ENCODE measurements around the gene CZIB. TPM values are rescaled to one million over a fixed set of nuclear protein-coding genes. Genes with fewer than 3 reads are reported as not detected.
"Not testable (repeated sequence)": the region's sequence is repeated elsewhere in the genome, so short reads cannot be mapped to it uniquely, and the experiment has no call there.

Gene CZIB
- total RNA-seq, 1 donor from 2014 or later = 48.9 TPM

GRCh38 chr1:53206735-53207379, 13.6 kb downstream of the CZIB start:
- H3K4me1 Mint-ChIP-seq = no peaks in the 10 kb centered on the region
- POLR2A ChIA-PET = no interaction called here
- H3K9me3 Mint-ChIP-seq = peaks cover 19% of the 10 kb centered on the region
- no peak for DNase-seq
- TF ChIP-seq, protein P1, sequence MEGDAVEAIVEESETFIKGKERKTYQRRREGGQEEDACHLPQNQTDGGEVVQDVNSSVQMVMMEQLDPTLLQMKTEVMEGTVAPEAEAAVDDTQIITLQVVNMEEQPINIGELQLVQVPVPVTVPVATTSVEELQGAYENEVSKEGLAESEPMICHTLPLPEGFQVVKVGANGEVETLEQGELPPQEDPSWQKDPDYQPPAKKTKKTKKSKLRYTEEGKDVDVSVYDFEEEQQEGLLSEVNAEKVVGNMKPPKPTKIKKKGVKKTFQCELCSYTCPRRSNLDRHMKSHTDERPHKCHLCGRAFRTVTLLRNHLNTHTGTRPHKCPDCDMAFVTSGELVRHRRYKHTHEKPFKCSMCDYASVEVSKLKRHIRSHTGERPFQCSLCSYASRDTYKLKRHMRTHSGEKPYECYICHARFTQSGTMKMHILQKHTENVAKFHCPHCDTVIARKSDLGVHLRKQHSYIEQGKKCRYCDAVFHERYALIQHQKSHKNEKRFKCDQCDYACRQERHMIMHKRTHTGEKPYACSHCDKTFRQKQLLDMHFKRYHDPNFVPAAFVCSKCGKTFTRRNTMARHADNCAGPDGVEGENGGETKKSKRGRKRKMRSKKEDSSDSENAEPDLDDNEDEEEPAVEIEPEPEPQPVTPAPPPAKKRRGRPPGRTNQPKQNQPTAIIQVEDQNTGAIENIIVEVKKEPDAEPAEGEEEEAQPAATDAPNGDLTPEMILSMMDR (IDR thresholded peaks at IDR 0.05) = no peak
- peaks cover 93% of the 10 kb centered on the region for H3K36me3 Mint-ChIP-seq (ENCODE audit: low read depth)
- ATAC-seq (ENCODE audit: low read depth) = no peak
- intact Hi-C loops (cut with micrococcal nuclease) = no loop called here
- no peak overlapping the region for H3K27ac Mint-ChIP-seq
- no peak overlapping the region for H3K4me3 Mint-ChIP-seq
- no peaks in the 10 kb centered on the region for H3K27me3 Mint-ChIP-seq
- CTCF ChIA-PET = no interaction called here

DNA sequence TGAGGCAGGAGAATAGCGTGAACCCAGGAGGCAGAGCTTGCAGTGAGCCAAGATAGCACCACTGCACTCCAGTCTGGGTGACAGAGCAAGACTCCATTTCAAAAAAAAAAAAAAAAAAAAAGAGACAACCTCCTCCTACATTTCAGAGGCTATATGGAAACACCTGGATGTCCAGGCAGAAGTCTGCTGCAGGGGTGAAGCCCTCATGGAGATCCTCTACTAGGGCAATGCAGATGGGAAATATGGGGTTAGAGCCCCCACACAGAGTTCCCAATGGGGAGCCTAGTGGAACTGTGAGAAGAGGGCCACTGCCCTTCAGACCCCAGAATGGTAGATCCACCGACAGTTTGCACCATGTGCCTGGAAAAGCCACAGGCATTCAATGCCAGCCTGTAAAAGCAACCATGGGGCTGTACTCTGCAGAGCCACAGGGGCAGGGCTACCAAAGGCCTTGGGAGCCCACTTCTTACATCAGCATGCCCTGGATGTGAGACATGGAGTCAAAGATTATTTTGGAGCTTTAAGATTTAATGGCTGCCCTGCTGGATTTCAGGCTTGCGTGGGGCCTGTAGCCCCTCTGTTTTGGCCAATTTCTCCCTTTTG, 14.2 kb downstream of the CZIB start:
- H3K36me3 Mint-ChIP-seq (ENCODE audit: low read depth) = peaks cover 95% of the 10 kb centered on the region
- H3K4me3 Mint-ChIP-seq; H3K4me1 Mint-ChIP-seq; intact Hi-C loops (cut with micrococcal nuclease); DNase-seq; H3K27ac Mint-ChIP-seq; H3K27me3 Mint-ChIP-seq; POLR2A ChIA-PET; ATAC-seq (ENCODE audit: low read depth); CTCF ChIA-PET: not testable (repeated sequence)
- peaks cover 19% of the 10 kb centered on the region for H3K9me3 Mint-ChIP-seq

DNA sequence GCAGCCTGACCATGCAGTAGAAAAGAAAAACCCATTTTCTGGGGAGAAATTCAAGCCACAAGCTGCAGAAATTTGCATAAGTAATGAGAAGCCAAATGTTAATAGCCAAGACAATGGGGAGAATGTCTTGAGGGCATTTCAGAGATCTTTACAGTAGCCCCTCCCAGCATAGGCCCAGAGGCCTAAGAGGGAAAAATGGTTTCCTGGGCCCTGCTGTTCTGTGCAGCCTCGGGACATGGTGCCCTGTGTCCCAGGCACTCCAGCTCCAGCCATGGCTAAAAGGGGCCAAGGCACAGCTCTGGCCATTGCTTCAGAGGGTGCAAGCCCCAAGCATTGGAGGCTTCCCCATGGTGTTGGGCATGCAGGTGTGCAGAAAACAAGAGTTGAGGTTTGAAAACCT, 14.9 kb downstream of the CZIB start:
- Mint-ChIP-seq H3K36me3 (ENCODE audit: low read depth) (peaks cover 95% of the 10 kb centered on the region), H3K9me3 (peaks cover 19% of the 10 kb centered on the region)
- DNase-seq; CTCF ChIA-PET; ATAC-seq (ENCODE audit: low read depth); H3K4me1 Mint-ChIP-seq; intact Hi-C loops (cut with micrococcal nuclease); H3K27ac Mint-ChIP-seq; H3K4me3 Mint-ChIP-seq; POLR2A ChIA-PET; H3K27me3 Mint-ChIP-seq: not testable (repeated sequence)

DNA sequence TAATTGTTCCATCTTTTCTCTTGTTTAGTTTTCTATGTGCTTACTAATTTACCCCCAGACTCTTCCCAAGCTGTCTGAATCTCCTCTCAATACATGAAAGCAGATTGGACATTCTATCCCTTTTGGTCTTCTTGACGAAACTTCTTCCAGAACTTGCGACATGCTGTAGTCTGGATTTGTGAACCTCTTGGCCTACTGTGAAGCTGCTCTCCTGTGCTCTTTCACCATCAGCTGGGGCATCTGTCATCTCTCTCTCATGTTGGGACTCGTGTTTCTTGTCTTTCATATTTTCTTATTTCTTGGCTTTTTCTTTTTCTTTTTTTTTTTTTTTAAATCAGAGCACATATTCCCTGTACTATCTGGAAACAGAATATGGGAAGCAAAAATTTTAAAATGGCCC, 17.0 kb downstream of the CZIB start:
- intact Hi-C loops (cut with micrococcal nuclease) = no loop called here
- Mint-ChIP-seq H3K27ac (no peak overlapping the region), H3K27me3 (no peaks in the 10 kb centered on the region), H3K9me3 (peaks cover 19% of the 10 kb centered on the region), H3K4me1 (peaks cover 6% of the 10 kb centered on the region), H3K4me3 (no peak overlapping the region), H3K36me3 (ENCODE audit: low read depth) (peaks cover 76% of the 10 kb centered on the region)
- TF ChIP-seq, protein P1 (IDR thresholded peaks at IDR 0.05) = no peak
- ATAC-seq (ENCODE audit: low read depth) = no peak
- no peak for DNase-seq
- CTCF ChIA-PET = interaction anchor here (0.6 kb wide), 1 partner anchor 75 kb away, joined by 3 read pairs; no protein-coding TSS in a partner anchor
- POLR2A ChIA-PET = no interaction called here

DNA sequence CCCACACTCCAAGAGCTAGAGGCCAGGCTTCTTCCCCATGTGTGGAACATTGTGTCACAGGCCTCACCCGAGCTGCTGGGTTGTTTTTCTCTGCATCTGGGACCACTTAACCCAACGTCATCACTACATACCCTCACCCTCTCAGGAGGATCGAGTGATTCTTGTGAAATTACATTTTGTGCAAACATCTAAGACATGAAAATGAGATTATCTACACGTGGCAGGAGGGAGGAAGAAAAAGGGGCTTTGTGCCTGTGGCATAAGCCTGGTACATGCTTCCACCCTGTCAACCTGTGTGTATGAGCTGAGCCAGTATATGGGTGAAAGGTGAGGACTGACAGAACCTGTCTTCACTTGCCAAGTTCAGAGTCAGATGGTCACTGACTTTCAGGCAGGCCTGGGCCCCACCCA, 22.2 kb downstream of the CZIB start:
- TF ChIP-seq, protein P1 (IDR thresholded peaks at IDR 0.05) = no peak
- ATAC-seq (ENCODE audit: low read depth) (no peak), DNase-seq (no peak)
- Mint-ChIP-seq H3K4me3 (peak overlapping the region; percentile 92), H3K9me3 (no peaks in the 10 kb centered on the region), H3K36me3 (ENCODE audit: low read depth) (peaks cover 40% of the 10 kb centered on the region), H3K27ac (peak overlapping the region; percentile 94), H3K4me1 (peaks cover 25% of the 10 kb centered on the region), H3K27me3 (no peaks in the 10 kb centered on the region)
- ChIA-PET CTCF (no interaction called here), POLR2A (interaction anchor here (0.9 to 1.5 kb wide), 2 partner anchors 11 to 21 kb away, joined by 3 to 6 read pairs; no protein-coding TSS in a partner anchor)
- intact Hi-C loops (cut with micrococcal nuclease) = loop anchor here (5.0 to 10.0 kb wide), 3 partner anchors 183 to 1143 kb away; partner anchors contain the start of genes BTF3L4, TXNDC12 and ZYG11A
